ENCODE measurements around the gene AHRR.
A peak's percentile ranks its signal among the peaks of the same experiment; 100 is the strongest.
"Not testable (repeated sequence)": the region's sequence is repeated elsewhere in the genome, so short reads cannot be mapped to it uniquely, and the experiment has no call there.

AHRR gene

GRCh38 chr5:306011-306805 lies 15.3 kb upstream of the AHRR start:
- DNase-seq, result peak; percentile 50

- peak; percentile 30 for DNase-seq
These were observed 14.2 kb upstream of the AHRR start for GRCh38 chr5:307306-307705.

GRCh38 chr5:307794-308579 lies 13.5 kb upstream of the AHRR start:
- DNase-seq, result peak; percentile 41

GRCh38 chr5:308672-309271 lies 12.7 kb upstream of the AHRR start:
- DNase-seq, result peak; percentile 53

- DNase-seq, result not testable (repeated sequence)
These were observed 11.7 kb upstream of the AHRR start for GRCh38 chr5:309831-310230.

GRCh38 chr5:310516-310915 lies 11.0 kb upstream of the AHRR start:
- peak; percentile 42 for DNase-seq

GRCh38 chr5:310941-311434 lies 10.5 kb upstream of the AHRR start:
- DNase-seq, result peak; percentile 41

GRCh38 chr5:311963-312362 lies 9.6 kb upstream of the AHRR start:
- peak; percentile 28 for DNase-seq

GRCh38 chr5:312845-313244 lies 8.7 kb upstream of the AHRR start:
- DNase-seq, result no peak

GRCh38 chr5:313265-313664 lies 8.2 kb upstream of the AHRR start:
- DNase-seq, result no peak

GRCh38 chr5:313806-314376 lies 7.6 kb upstream of the AHRR start:
- peak; percentile 50 for DNase-seq

- DNase-seq, result peak; percentile 49
These were observed 6.6 kb upstream of the AHRR start for GRCh38 chr5:314676-315487.

- peak; percentile 40 for DNase-seq
These were observed 5.9 kb upstream of the AHRR start for GRCh38 chr5:315488-316209.

GRCh38 chr5:316210-317085 lies 5.1 kb upstream of the AHRR start:
- DNase-seq, result peak; percentile 53

- peak; percentile 84 for DNase-seq
These were observed 4.3 kb upstream of the AHRR start for GRCh38 chr5:317086-317811.

- peak; percentile 61 for DNase-seq
These were observed 3.1 kb upstream of the AHRR start for GRCh38 chr5:318341-318897.

- DNase-seq, result peak; percentile 63
These were observed 2.4 kb upstream of the AHRR start for GRCh38 chr5:318931-319601.

GRCh38 chr5:320524-321229 lies 837 bp upstream of the AHRR start:
- peak; percentile 71 for DNase-seq

Data from activated CD8-positive, alpha-beta memory T cell treated with anti-CD3 and anti-CD28 coated beads for 24 hours (primary cell).